Posterior cingulate gyrus (tissue), 11 donors: ENCODE data around the gene KDM7A.
"Not testable (repeated sequence)": the region's sequence is repeated elsewhere in the genome, so short reads cannot be mapped to it uniquely, and the experiment has no call there.

Experiments
- DNase-seq, 10 donors: peaks; one replicate each; pipeline versions ENCODE4 v3.0.0 to v3.0.0-alpha.2; 2020 to 2021; ENCODE audit warnings: mixed read lengths in 3 of 10
- intact Hi-C: fragments of 100-400 bp; cut with DNase I; formaldehyde crosslinking; loops from one replicate; pipeline ENCODE4 v1.15.1; 2023

The KDM7A gene

DNA sequence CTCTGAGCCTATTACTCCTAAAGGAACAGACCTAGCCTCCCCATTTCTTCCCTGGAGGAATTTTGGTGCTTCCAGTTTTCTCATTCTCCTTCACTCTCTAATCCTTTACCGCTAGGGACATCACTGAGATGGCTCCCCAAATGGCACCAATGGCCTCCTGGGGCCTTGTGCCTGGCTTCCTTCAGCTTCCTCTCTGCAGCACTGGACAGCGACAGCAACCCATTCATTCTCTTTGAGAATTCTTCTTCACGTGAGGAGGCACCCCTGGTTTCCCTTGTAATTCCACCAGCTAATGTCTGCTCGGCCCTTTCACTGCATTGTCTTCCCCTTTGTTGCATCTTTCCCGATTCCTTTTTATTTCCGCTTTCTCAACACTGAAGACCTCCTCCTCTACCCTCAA, 24.6 kb upstream of the KDM7A start:
- intact Hi-C loops, result no loop called here
- no peak for DNase-seq

DNA sequence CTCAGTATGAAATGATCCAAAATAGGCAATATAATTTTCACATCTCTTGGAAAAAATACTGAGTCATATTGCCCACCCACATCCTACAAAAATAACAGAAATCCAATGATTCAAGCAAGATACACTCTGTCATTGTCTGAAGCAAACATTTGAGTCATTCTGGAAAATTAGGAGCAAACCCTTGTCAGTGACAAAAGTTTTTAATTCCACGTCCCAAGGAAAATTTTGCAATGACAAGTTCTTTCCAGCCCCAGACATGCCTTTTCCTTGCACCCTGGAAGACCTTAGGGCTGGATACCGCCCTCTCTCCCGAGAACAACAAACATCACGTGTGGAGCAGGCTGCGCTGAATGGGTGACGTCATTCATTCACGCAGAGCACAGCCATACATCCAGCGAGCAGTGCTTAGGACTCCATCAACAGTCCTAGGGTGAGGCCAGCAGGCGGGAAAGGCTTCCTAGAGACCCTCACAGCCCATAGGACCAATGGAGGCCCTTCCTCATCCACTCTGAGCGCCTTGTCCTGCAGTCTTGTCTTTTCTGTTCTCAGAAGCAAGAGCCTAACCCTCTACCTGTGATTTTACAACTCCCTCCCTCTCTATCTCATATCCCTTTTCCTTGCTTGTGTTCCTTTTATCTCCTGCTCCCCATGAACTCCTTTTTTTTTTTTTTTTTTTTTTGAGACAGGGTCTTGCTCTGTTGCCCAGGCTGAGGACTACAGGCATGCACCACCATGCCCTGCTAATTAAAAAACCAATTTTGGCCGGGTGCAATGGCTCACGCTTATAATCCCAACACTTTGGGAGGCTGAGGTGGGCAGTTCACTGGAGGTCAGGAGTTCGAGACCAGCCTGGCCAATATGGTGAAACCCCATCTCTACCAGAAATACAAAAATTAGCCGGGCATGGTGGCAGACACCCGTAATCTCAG, 23.5 kb upstream of the KDM7A start:
- intact Hi-C loops, result no loop called here
- DNase-seq, result no peak

DNA sequence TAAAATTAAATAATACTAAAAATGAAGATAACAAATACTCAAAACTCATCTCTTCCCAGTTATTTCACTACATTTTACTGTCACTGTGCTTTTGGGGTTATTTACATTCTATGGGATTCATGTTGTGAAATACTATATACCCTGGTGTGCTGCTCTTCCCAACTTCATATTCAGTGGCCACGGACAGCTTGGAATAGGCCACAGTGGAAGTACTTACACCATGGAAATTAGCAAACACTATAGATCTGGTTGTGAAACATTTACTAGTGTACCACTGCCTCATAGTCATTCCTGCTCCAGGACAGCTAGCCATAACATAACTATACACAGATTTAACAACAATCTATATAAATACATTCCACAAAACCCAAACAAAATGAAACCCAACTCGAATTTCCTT, 21.2 kb upstream of the KDM7A start:
- intact Hi-C loops, result no loop called here
- no peak for DNase-seq

DNA sequence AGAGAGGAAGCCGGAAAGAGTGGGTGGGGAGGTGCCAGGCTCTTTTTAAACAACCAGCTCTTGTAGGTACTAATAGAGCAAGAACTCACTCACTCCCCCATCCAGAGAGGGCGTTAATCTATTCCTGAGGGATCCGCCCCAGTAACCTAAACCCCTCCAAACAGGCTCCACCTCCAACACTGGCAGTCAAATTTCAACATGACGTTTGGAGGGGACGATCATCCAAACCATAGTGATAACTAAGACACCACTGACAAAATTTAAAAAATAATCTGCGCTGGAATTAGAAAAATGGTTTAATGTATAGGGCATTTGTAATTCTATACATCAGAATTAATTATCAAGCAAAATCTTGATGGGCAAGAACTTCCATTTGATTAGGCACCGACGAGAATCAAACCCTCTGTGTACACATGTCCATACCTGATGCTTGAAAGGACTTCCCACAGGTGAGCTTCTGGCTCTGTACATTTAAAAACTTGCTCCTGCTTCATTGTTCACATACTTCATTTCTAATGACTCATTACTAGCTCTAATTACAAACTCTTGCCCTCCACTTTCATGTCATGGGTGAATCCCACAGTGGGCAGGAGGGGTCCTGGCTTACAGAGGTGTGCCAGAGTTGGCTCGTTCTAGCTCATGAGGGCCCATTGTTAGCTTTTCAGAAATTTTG, 20.6 kb upstream of the KDM7A start:
- intact Hi-C loops, result no loop called here
- no peak for DNase-seq

DNA sequence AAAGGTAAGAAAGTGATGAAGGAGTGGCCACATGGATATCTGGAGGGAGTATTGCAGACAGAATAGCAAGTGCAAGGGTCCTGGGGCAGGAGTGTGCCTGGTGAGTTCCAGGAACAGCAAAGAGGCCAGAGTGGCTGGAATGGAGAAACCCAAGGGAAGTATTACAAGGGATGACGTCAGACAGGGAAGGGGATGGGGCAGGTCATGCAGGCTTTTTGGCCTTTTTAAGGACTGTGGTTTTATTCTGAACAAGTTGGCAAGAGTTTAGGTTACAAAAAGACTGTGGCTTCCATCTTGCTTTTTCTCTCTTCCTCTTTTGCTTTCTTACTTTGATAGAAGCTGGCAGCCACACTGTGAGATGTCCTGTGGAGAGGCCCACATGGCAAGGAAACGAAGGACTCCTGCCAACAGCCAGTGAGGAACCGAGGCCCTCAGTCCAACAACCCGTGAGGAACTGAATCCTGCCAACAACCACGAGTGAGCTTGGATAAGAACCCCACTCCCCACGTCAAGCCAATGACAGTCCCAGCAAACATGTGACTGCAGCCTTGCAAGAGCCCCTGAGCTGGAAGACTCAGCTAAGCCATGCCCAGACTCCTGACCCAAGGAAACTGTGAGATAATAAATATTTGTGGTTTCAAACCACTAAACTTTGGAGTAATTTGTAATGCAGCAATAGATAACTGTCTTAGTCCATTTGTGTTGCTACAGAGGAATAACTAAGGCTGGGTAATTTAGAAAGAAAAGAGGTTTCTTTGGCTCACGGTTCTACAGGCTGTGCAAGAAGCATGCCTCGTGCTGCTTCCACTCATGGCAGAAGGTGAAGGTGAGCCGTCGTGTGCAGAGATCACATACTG, 19.8 kb upstream of the KDM7A start:
- intact Hi-C loops, result no loop called here
- DNase-seq, result no peak

DNA sequence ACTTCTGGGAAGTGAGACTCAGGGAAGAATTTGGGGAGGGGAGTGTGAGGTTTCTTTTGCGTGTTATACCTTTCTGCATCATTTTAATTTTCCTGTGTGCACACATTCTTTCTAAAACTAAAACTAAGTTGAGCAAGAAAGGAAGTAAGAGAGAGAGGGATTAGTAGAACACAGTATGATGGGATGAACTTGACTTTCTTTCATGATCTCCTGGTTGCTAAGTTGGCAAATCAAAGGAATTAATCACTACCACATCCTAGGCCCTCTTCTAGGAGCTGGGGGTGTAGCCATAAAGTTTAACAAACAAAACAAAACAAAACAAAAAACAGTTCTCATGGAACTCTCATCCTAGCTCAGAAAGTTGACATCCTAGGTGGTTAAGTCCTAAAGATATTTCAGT, 19.1 kb upstream of the KDM7A start:
- intact Hi-C loops, result no loop called here

DNA sequence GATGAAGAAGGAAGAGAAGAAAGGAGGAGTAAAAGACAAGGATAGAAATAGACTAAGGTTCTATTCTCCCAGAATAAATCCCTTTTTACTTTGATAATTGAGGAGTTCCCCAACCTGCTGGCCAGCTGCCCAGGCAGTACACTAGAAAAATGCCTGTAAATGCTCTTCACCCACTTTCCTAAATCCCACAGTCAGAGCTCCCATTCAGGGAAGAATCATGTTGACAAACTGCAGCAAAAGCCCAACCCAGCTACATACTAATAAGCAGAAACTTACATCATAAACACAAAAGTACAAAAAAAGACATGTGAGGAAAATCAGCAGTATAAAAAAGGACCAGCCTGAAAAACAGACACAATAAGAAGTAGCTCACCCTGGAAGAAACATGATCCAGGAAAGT, 15.8 kb upstream of the KDM7A start:
- no peak for DNase-seq
- intact Hi-C loops, result no loop called here

More for the DNA sequence above, 19.1 kb upstream of the KDM7A start:
- DNase-seq, result no peak

DNA sequence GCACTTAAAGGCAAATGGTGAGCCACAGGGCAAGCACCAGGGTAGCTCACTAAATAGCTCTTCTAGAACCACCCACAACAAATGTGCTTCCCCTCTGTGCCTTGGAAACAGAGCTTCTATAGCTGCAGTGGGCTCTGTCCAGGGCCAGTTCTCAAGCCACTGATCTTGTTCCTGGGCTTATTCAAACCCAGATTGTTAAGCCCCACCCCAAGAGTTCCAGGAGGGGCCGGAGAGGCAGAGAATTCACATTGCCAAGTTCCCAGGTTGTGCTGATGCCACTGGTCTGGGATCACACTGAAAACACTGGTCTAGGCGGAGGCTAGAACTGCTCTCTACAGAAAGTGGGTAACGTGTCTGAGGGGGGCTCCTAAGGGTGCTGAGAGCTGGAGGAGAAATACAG, 15.4 kb upstream of the KDM7A start:
- no peak for DNase-seq
- intact Hi-C loops, result no loop called here

DNA sequence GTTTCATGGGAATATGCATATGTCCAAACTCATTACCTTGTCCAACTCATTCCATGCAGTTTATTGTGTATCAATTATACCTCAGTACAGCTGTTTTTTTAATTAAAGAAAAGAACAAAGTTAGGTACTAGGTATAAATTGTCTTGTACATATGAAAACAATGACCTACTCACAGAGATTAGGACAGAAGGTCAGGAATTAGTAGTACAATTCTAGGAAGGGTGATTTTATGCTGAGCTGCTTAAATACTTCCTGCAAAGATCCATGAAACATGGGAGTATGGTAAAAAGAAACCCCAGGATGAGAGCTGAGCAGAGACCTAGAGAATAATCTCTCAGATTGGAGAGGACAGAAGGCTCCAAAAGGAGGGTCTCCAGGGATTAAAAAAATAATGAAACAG, 13.8 kb upstream of the KDM7A start:
- intact Hi-C loops, result no loop called here
- DNase-seq, result no peak

DNA sequence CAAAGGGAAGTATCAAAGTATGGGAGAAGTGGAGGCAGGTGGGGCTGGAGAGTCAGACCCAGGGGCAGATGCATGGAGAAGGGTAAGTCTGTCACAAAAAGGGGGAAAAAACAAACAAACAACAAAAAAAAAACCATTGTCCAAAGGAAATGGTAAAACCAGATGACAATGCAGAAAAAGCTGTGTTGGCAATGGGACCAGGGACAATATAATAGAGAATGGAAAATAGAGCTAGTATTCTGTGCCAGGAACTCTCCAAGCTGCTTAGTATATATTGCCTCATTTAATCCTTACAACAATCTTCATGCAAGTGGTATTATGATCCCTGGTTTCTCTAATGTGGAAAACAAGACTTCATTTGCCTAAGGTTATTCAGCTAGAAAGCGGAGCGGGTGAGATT, 13.1 kb upstream of the KDM7A start:
- DNase-seq, result no peak
- intact Hi-C loops, result no loop called here

DNA sequence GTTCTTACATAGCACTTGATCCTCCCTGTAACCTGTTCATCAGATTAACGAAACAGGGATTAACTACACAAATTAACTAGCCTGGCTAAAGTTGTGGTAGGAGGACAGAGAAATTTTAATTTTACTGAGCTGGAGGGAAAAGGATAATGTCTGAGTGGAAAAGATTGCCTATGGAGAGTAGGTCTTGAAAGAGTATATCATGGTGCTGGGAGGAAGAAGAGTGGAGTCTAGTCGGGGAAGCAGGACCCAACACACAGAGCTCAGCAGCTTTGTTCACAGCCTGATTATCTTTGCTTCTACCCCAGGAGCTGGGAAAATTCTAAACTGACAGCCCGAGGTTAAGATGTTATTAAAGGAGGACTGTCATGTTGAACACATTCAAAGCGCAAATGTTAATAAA, 6.1 kb upstream of the KDM7A start:
- no peak for DNase-seq
- intact Hi-C loops, result no loop called here

DNA sequence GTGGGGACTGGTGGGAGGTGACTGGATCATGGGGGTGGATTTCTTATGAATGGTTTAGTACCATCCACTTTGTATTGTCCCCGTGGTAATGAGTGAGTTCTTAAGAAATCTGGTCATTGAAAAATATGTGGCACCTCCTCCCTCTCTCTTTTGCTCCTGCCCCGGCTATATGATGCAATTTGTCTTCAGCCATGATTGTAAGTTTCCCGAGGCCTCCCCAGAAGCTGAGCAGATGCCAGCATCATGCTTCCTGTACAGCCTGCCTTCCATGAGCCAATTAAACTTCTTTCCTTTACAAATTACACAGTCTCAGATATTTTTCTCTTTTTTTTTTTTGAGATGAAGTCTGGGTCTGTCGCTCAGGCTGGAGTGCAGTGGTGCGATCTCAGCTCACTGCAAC, 2.6 kb upstream of the KDM7A start:
- DNase-seq, result no peak
- intact Hi-C loops, result no loop called here

DNA sequence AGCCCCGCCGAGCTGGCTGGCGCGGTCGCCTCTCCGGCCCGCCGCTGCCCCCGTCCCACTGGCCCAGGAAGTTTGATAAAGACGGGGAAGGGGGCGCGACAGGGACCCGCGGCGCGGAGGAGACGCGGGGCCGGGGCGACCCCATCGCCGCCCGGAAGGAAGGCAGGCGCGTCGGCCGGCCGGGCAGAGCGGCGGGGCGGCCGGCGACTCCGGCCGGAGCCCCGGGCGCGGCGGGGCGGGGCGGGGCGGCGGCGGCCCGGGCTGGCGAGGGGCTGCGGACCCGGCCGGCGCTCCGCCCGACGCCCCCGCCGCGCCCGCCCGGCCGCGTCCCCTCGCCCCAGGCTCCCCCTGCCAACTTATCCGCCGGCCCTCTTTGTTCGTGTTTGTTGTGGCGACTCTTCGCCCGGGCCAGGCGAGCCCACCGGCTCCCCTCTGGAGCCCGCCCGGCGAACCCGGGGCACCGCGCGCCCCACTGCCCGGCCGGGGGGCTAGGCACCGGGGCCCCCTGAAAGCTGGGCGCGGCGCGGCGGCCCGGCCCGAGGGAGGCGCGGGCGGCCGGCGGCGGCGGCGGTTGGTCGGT, 571 bp downstream of the KDM7A start:
- intact Hi-C loops, result no loop called here

DNA sequence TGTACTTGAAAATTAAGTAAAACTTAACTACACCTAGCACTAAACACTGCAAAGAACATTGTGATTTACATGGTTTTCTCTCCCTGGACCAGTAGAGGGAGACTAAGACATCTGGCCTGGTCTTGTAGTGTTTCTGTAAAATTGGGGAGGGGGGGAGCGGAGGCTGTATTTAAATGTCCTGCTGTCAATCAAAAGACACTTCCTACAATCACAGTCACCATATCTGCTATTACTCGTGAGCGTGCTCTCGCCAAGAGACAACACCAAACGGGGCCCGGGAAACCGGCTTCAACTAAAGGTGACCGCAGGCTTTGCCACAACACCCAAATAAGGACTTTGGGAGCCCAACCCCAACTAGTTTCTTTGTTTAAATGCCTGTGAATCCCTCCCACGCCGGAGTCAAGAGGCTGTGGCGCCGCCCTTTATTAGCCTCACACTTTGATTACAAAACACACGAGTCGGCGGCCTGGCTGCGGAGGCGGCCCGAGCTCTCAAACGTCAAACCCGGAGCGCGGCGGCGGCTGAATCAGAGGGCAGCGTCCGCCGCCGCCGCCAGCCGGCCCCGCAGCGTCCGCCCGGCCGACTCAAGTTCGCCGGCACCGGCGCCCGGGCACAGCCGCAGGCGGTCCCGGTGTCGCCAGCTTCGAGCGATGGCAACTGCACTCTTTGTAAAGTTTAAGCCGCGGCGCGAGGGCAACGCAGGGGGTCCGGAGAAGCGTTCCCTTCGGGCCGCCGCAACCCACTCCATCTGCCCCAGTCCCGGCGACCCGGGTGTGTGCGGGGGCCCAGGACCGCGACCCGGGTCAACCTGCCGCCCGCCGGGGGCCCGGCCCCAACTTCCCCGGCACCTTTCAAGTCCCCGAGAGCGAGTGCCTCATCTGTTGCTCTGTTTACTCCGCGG, 1.3 kb downstream of the KDM7A start:
- DNase-seq, result peak; percentile 51 to 94 (median 68)
- intact Hi-C loops, result loop anchor here (1.0 kb wide), 1 partner anchor 152 kb away; no protein-coding TSS in a partner anchor

More for the DNA sequence above, 571 bp downstream of the KDM7A start:
- DNase-seq, result peak in 1 of 10 donors; percentile 34

DNA sequence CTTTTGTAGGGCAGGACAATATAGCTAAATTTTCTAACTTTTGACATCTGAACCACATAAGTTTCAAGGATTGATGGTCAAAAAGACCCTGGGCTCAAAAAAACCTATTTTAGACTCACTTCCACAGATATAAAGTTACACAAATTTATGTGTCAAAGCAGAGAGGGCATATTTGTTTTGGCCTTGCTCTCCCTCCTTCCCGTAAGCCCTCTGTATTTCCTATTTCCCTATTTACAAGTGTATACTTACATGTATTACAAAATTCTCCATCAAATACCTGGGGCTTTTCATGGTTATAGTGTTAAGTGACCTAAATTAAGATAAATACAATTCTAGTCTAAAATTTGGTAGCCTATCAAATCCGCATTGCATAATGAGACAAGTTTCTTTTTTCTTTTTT, 2.6 kb downstream of the KDM7A start:
- intact Hi-C loops, result no loop called here
- no peak for DNase-seq

DNA sequence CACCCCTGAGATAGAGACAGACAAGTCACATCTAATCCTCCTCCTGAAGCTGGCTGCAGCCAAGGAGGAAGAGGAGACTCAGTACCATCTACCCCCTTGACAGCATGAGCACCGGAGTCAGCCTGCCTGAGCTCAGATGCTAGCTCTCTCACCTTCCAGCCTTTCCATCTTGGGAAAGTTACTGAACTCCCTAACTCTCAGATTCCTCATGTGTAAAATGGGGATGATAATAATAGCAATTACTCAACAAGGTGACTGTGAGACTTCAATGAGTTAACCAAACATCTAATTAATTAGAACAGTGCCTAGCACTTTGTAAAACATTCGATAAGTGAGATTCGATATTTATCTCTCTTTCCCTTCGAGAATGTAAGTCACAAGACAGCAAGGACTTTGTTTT, 6.4 kb downstream of the KDM7A start:
- intact Hi-C loops, result no loop called here
- no peak for DNase-seq

DNA sequence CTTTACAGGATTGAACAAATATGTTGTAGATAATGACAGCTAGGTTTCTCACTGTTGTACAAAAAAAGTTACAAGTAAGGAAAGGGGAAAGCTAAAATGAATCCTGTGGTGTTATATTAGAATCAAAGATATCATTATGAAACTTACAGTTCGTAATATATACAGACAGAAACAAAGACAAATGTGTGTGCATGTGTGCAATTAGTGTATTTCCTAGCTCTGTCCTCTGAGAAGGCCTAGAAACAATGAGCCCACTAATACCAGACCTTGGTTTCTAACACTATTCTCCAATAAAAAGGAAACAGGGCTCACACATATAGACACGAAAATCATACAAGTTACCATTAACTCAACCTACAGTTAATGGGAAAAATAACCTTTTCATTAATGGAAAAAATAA, 8.0 kb downstream of the KDM7A start:
- DNase-seq, result no peak
- intact Hi-C loops, result no loop called here

DNA sequence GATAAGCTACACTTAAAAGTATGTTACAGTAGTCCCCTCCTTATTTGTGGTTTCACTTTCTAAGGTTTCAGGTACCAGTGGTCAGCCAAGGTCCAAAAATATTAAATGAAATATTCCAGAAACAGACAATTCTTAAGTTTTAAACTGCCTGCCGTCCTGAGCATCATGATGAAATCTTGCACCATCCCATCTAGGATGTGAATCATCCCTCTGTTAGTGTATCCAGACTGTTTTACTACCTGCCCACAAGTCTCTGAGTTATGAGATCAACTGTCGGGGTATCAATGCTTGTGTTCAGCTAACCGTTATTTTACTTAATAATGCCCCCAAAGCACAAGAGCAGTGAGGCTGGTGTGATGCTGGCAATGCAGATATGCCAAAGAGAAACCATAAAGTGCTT, 11.4 kb downstream of the KDM7A start:
- no peak for DNase-seq
- intact Hi-C loops, result no loop called here

DNA sequence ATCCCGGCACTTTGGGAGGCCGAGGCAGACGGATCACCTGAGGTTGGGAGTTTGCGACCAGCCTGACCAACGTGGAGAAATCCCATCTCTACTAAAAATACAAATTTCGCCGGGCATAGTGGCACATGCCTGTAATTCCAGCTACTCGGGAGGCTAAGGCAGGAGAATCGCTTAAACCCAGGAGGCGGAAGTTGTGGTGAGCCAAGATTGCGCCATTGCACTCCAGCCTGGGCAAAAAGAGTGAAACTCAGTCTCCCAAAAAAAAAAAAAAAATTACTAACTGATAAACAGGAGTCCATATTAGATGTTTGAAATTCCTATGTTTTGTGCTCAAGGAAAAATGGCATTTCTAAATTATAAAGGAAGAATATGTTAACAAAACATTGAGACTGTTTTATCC, 14.7 kb downstream of the KDM7A start:
- intact Hi-C loops, DNase-seq: not testable (repeated sequence)

DNA sequence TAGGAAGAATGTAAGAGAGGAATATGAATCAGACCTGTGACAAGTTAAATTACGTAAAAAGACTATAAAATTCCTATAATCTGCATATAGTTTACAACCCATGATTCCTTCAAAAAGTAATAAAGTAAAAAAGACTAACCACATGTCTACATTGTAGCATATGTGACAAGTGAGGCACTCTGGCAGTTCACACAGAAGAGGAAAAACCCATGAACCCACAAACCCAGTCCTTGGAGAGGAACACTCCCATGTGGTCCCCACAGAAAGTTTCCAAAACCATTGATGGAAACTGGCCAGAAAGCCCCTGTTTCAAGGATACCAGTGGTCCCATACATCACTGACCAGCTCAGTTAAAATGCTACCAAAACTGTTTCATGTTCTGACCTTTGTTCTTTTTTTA, 15.7 kb downstream of the KDM7A start:
- intact Hi-C loops, result no loop called here
- DNase-seq, result no peak
